Ecto neural progenitor cell (in vitro differentiated cells): Measurements from ENCODE around the gene GCA.
A peak's percentile ranks its signal among the peaks of the same experiment; 100 is the strongest.

Experiments
- DNase-seq: peaks from one replicate; pipeline ENCODE4 v3.0.0-alpha.2; 2018; ENCODE audit warnings: low spot score

Gene GCA

GRCh38 chr2:162343824-162344616, at the start of gene GCA:
GCA (plus strand) TSS chr2:162344132; CDS start chr2:162344249, 117 bp downstream.
- DNase-seq, result peak; percentile 98

GRCh38 chr2:162295009-162295408, 48.9 kb upstream of the GCA start:
- DNase-seq, result no peak

GRCh38 chr2:162297925-162298552, 45.9 kb upstream of the GCA start:
- DNase-seq, result peak; percentile 54

GRCh38 chr2:162298669-162299335, 45.1 kb upstream of the GCA start:
- no peak for DNase-seq

GRCh38 chr2:162300266-162300665, 43.7 kb upstream of the GCA start:
- DNase-seq, result no peak

GRCh38 chr2:162301151-162301804, 42.7 kb upstream of the GCA start:
- no peak for DNase-seq

GRCh38 chr2:162301877-162302276, 42.1 kb upstream of the GCA start:
- no peak for DNase-seq

- no peak for DNase-seq
Observed at GRCh38 chr2:162305901-162306300, 38.0 kb upstream of the GCA start.

- no peak for DNase-seq
Observed at GRCh38 chr2:162308747-162309503, 35.0 kb upstream of the GCA start.

GRCh38 chr2:162312853-162313252, 31.1 kb upstream of the GCA start:
- no peak for DNase-seq

- DNase-seq, result no peak
Observed at GRCh38 chr2:162315938-162316337, 28.0 kb upstream of the GCA start.

GRCh38 chr2:162316590-162316989, 27.3 kb upstream of the GCA start:
- no peak for DNase-seq

GRCh38 chr2:162317058-162317742, 26.7 kb upstream of the GCA start:
- no peak for DNase-seq

- no peak for DNase-seq
Observed at GRCh38 chr2:162317861-162318327, 26.0 kb upstream of the GCA start.

GRCh38 chr2:162318328-162319180, 25.4 kb upstream of the GCA start, which contains the start of gene IFIH1:
IFIH1 (minus strand) TSS chr2:162318684; CDS start chr2:162318307, 377 bp downstream.
- DNase-seq, result peak; percentile 63

GRCh38 chr2:162320864-162321517, 22.9 kb upstream of the GCA start:
- DNase-seq, result no peak

- DNase-seq, result no peak
Observed at GRCh38 chr2:162324953-162325352, 19.0 kb upstream of the GCA start.

- DNase-seq, result no peak
Observed at GRCh38 chr2:162327134-162327769, 16.7 kb upstream of the GCA start.

- no peak for DNase-seq
Observed at GRCh38 chr2:162327806-162328205, 16.1 kb upstream of the GCA start.
